GM12878 (cell line): ENCODE results near the gene MXRA7.
"Not testable (repeated sequence)": the region's sequence is repeated elsewhere in the genome, so short reads cannot be mapped to it uniquely, and the experiment has no call there.

Experiments
- BRCA1 ChIP-seq: IDR thresholded peaks from 2 replicates; pipeline ENCODE4 v1.6.1; 2011; ENCODE audit warnings: low read depth, low read length, improper control_type of control experiment
- CEBPZ ChIP-seq: fragments of 150-350 bp; IDR thresholded peaks from 2 replicates; pipeline ENCODE4 v1.6.1; 2016; ENCODE audit warnings: low read depth, low read length
- EP300 ChIP-seq, 2 experiments: fragments of 150-350 bp in 1 of 2; IDR thresholded peaks; 2 replicates each; pipeline ENCODE4 v1.6.1; 2011 to 2012; ENCODE audit warnings: low read depth in 2 of 2, low read length in 2 of 2, borderline replicate concordance in 1 of 2, improper control_type of control experiment in 1 of 2, inconsistent platforms in 1 of 2; ENCODE audit not compliant: control insufficient read depth in 1 of 2
- FOS ChIP-seq: IDR thresholded peaks from 3 replicates; pipeline ENCODE4 v1.6.1; 2011; ENCODE audit warnings: borderline replicate concordance; ENCODE audit not compliant: insufficient read length; ENCODE audit errors: extremely low read depth
- NRF1 ChIP-seq: conservative IDR thresholded peaks from 2 replicates; pipeline ENCODE4 v1.6.1; 2011; ENCODE audit warnings: mild to moderate bottlenecking, low read depth, low read length, improper control_type of control experiment
- SPI1 ChIP-seq: IDR thresholded peaks from 2 replicates; pipeline ENCODE4 v1.6.1; 2011; ENCODE audit warnings: low read depth, mild to moderate bottlenecking, low read length, moderate library complexity, borderline replicate concordance; ENCODE audit not compliant: insufficient read depth
- TF ChIP-seq, protein P1 (sequence below): IDR thresholded peaks from 2 replicates; pipeline ENCODE4 v1.6.1; 2012; ENCODE audit warnings: mild to moderate bottlenecking, low read depth, low read length

GRCh38 chr17:76722977-76723376 lies 12.2 kb upstream of the MXRA7 start:
- TF ChIP-seq BRCA1; EP300 (IDR thresholded peaks at IDR 0.05; ENCODE audit: borderline replicate concordance in 1 of 2, control insufficient read depth in 1 of 2, low read depth in 2 of 2, low read length in 2 of 2); NRF1; CEBPZ; FOS; SPI1: not testable (repeated sequence)
- TF ChIP-seq, protein P1, sequence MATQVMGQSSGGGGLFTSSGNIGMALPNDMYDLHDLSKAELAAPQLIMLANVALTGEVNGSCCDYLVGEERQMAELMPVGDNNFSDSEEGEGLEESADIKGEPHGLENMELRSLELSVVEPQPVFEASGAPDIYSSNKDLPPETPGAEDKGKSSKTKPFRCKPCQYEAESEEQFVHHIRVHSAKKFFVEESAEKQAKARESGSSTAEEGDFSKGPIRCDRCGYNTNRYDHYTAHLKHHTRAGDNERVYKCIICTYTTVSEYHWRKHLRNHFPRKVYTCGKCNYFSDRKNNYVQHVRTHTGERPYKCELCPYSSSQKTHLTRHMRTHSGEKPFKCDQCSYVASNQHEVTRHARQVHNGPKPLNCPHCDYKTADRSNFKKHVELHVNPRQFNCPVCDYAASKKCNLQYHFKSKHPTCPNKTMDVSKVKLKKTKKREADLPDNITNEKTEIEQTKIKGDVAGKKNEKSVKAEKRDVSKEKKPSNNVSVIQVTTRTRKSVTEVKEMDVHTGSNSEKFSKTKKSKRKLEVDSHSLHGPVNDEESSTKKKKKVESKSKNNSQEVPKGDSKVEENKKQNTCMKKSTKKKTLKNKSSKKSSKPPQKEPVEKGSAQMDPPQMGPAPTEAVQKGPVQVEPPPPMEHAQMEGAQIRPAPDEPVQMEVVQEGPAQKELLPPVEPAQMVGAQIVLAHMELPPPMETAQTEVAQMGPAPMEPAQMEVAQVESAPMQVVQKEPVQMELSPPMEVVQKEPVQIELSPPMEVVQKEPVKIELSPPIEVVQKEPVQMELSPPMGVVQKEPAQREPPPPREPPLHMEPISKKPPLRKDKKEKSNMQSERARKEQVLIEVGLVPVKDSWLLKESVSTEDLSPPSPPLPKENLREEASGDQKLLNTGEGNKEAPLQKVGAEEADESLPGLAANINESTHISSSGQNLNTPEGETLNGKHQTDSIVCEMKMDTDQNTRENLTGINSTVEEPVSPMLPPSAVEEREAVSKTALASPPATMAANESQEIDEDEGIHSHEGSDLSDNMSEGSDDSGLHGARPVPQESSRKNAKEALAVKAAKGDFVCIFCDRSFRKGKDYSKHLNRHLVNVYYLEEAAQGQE = not testable (repeated sequence)
